SK-N-DZ (cell line): Measurements from ENCODE around the gene POMT1.
A peak's percentile ranks its signal among the peaks of the same experiment; 100 is the strongest.

Source experiments
- DNase-seq: peaks from one replicate; pipeline ENCODE4 v3.0.0-alpha.2; 2015; ENCODE audit warnings: low spot score

POMT1 gene

DNA sequence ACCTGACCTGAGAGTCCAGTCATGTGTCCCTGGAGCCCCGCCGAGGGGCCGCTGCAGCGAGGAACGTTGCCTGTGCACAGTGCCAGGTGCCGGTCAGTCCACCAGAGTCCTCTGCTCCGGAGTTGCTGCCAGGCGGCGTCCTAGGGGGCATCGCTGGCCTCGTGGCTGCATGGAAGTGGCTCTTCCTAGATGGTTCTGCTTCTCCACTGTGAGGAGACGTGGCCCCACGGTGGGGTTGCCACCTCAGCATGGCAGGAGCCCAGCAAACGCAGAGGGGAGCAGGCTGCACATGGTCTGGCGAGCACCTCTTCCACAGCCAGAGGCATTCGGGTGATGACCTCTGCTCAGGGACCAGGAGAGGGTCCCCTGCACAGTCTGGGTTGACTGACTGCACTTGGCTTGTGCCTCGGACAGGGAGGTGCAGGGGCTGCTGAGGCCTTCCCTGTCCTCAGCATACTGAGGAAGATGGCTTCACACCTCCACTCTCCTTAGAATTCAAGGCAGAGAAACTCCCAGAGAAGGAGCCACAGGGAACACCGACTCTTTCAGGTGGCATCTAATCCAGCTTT is 25.9 kb upstream of the POMT1 start:
- DNase-seq, result no peak

DNA sequence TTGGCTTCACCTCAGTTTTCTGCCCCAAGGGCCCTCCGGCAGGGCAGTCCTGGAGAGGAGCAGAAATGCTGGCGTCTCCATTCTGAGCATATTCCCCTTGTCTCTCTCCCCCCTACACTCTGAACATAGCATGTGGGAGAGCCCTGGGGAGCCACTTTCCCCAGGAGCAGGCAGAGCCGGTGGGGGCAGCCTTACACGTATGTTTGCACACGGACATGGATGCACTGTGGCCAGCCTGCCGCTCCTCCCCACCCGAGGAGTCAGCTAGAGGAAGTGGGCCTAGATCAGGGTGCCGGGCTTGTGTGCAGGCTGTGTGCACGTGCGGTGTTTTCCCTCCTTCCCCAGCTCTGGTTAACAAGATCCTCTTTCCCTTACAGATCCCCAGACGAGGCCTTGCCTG is 25.4 kb upstream of the POMT1 start:
- no peak for DNase-seq

DNA sequence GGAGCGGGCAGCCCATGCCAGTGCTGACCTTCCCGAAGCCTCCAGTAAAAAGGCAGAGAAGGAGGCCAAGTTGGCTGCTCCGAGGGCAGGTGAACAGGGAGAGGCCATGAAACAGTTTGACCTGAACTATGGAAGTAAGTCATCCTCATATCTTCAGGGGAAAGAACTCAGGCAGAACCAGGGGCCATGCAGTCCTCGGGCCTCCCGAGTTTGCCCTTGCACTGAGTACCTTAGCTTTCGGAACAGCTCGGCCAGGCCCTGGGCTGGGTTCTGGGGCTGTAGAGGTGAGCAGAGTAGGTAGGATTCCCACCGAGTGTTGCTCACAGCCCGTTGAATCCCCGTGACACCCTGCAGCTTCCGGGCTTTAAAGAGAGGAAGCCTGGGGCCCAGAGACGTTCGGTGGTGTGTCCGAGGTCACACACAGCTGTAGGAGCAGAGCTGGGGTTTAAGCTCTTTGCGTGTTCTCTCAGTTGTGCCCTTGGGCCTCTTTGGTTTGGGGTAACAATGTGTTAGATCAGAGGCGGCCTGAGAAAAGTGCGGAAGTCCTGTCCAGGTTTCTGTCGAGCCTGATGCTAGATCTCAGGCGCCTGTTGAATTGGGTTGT is 24.8 kb upstream of the POMT1 start:
- DNase-seq, result no peak

DNA sequence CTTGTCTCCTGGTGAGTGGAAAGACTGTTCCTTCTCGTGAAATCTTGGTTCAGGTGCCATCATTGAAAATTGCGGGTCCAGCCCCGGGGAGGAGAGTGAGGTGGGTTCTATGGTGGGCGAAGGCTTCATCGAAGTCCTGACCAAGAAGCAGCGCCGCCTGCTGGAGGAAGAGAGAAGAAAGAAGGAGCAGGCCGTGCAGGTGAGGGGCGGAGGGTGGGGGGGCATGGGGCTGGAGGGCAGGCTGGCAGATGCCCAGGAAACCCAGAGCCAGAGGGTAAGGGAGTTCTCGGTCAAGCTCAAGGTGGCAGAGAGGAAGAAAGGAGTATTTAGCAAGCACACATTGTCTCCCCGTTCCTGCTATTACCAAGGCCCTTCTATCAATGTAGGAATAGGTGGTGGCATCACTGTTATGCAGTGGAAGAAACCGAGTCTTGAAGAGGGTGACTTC is 24.3 kb upstream of the POMT1 start:
- DNase-seq, result peak; percentile 63

DNA sequence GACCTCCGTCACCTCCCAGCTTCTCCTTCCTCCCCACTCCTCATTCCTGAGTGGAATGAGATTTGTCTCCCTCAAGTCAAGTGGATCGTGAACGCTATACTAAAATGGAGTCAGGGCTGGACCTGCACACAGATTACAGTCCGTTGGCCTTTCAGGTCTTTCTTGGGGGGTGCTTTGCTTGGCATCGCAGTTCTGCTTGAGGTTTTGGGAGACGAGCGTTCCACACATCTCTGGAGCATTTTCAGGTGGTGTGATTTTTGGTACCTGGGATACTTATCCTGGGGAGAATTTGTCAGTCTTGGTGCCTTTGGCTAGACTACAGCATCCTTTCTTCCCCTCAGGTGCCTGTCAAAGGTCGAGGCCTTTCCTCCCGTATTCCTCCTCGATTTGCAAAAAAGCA is 23.8 kb upstream of the POMT1 start:
- DNase-seq, result no peak

DNA sequence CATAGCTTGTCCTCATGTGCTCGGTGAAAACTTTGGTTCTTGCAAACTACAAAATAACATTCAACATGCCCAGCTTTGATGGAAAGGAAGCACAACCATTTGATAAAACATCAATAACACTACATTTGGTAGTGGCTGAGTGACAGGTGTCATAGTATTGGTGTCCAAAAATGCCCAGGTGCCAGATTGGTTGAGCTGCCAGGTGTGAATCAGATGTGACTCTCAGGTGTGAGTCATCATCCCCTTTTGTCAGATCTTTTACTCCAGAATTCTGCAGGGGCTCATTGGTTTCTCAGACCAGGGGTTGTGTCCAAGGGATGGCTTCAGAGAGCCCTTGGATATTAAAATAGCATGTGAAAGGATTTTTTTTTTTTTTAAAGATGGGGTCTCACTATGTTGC is 22.5 kb upstream of the POMT1 start:
- no peak for DNase-seq

DNA sequence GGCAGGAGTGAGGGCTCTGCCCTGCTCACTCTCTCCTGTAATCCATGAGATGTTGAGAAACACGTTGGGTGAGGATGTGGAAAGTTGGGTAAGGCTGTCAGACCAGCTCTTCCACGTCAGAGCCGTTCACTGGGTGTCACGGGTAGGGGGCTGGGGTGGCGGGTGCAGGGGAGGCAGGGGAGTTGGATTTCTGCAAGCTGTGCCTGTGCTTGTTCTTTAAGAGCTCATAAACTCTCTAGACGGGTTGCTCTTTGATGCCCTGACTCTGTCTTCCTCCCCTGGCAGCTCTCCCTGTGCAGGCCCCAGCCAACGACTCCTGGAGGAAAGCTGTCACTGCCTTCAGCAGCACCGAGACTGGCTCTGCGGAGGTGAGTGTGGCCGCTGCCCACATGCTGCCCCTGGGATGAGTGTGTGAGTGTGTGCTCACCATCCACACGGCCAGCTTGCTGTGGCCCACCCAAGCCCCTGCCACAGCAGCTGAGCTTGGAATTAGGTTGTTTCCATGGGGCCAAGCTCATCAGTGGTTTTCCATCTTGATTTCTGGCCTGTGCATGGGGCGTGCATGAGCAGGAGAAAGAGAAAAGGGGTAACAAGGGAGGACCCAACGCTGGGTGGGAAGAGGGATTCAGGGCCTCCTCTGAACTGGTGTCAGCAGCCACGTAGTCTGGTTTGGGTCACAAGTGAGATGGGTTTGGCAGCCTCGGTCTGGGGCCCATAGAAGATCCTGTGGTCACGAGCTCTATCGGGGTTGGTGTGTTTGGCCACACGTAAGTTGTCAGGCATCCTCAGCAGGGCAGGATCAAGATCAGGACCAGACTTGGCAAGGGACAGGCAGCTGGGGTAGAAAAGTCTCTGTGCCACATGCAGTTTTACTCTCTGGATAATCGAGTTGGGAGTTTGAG is 21.0 kb upstream of the POMT1 start:
- no peak for DNase-seq

DNA sequence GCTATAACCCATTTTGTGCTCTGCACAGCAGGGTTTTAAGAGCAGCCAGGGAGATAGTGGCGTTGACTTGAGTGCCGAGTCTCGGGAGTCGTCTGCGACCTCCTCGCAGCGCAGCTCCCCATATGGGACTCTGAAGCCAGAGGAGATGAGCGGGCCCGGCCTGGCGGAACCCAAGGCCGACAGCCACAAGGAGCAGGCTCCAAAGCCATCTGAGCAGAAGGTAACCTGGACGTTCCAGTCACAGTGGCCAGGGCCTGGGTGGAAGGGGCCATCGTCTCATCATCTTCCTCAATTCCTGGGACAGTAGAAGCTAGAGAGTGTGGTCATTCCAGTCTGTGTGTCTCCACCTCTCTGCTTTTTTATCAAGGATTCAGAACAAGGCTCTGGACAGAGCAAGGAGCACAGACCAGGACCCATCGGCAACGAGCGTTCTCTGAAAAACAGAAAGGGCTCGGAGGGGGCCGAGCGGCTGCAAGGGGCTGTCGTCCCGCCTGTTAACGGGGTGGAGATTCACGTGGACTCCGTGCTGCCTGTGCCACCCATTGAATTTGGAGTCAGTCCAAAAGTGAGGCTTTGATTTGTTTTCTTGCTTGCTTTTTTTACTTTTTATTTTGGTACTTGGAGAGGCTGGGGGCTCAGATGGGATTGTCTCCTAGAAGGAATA is 20.2 kb upstream of the POMT1 start:
- no peak for DNase-seq

DNA sequence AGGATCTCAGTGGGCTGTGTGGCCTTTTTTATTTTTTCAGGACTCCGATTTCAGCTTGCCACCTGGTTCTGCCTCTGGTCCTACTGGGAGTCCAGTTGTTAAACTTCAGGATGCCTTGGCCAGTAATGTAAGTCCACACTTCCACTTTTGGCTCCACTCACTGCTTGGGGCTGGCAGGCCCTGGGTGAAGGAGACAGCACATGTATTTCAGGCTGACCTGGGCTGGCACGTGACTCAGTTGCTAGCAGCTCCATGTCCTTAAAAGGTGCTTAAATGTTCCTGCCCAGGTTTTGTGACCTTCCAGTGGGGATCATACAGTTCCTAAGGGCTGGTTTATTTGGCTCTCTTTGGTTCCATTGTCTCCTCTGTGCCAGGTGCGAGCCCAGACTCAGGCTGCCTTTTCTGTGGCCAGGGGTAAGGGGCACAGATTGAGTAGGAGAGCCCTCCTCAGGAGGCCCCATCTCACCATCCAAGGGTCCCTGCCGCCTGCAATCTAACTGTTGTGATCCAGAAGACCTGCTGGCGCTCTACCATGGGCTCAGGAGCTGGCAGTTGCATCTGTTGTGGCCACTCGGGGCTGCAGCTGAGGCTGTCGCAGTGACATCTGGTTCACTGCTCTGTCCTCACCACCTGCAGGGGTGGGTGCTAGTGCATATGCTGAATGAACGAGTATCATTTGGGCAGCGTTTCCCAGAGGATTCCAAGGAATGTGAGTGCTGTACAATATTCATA is 19.2 kb upstream of the POMT1 start:
- no peak for DNase-seq

DNA sequence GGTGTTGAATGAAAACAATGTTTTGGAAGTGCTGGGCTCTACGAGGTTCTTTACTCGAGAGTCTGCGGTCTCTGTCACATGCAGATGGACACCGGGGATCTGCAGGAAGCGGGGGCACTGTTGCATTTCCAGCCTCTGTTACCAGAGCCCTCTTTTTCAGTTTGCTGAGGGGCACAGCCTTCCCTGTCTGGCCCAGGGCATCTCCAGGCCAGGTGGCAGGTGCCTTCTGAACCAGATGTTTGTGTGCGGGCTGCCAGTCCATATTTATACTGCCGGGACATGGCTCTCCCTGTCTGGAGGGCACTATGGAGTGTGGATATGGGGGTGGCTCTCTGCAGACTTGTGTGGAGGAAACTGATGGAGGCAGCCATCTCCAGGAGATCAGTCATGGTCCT is 18.7 kb upstream of the POMT1 start:
- no peak for DNase-seq

DNA sequence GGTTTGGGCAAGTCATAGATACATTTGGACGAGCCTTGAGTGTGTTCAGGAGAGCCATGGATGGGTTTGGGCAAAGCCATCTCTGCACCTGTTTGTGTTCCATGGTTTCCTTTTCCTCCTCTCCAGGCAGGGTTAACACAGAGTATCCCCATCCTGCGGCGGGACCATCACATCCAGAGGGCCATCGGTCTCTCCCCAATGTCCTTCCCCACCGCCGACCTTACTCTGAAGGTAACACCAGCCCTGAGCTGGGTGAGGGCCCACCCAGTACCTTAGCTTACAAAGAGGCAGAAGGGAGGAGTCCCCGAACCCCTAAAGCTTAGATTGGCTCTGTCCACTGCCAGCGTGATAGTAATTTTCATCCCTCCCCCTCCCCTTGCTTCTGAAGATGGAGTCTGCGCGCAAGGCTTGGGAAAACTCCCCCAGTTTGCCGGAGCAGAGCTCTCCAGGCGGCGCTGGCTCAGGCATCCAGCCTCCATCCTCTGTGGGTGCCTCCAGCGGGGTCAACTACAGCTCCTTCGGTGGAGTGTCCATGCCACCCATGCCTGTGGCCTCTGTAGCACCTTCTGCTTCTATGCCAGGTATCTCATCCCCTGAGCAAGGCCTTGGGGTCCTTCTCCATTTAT is 18.0 kb upstream of the POMT1 start:
- DNase-seq, result no peak

DNA sequence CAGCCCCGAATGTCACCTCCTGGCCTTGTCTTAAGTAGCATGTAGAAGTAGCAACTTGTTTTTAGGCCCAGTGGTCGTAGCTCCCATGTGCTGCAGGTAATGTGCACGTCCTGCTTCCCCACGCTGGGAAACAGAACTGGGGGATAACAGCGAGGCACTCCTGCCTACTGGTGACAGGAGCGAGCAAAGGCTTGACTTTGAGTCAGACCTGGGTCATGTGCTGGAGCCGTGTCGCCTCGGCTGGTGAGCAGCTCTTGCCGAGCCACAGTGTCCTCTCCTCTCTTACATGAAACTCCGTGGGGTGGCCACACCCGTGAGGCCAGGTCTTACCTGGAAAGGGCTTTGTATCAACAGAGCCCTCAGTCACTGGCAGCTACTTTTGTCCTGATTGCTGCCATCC is 17.5 kb upstream of the POMT1 start:
- no peak for DNase-seq

DNA sequence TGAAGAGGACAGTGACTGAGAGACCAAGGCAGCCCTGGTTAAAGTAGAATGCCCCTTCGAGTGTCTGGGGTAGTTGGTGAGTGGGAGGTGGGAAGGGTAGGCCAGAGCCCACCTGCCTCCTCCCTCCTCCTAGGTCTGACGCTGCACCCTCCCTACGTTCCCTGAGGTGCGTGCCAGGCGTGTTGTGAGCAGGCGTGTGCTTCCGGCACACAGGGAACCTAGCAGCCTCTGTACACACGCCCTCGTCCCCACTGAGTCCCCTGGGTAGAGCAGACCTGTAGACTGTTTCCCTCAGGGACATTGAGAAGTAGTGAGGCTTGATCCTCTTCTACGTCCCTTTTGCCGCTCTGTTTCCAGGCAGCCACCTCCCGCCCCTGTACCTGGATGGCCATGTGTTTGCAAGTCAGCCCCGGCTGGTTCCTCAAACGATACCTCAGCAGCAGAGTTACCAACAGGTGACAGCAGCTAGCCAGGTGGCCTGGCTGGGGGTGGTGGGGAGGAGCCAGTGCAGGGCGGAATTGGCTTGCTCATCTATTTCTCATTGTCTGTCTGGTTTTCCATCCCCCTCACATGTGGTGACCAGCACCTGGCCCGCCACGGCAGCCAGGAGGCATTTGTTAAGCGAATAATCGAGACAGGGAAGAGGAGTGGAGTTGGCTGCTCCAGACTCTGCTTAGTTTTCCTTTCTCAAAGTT is 16.8 kb upstream of the POMT1 start:
- DNase-seq, result no peak

DNA sequence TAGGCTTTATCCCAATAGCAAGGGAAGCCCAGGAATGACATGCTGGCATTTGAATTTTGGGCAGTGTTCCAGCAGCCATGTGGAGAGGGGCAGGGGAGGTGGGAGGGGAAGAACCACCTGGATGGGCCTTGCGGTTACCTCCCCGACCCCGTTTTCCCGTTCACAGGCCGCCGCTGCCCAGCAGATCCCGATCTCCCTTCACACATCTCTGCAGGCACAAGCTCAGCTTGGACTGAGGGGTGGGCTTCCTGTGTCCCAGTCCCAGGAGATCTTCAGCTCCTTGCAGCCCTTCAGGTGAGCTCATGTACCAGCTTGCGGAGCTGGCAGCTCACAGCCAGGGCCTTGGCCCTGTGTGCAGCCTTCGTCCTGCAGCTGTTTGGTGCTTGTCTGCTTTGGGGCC is 15.7 kb upstream of the POMT1 start:
- no peak for DNase-seq

DNA sequence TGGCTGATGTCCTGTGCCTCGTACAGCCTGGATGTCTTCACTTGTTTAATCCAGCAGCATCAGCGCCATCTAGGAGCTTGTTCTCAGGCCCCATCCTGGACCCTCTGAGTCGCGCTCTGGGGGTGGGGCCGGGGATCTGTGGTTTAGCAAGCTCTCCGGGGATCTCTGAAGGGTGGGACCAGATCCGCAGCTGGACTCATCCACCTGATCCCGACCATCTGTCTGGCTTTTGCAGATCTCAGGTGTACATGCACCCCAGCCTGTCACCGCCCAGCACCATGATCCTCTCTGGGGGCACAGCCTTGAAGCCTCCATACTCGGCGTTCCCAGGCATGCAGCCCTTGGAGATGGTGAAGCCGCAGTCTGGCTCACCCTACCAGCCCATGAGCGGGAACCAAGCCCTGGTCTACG is 15.1 kb upstream of the POMT1 start:
- no peak for DNase-seq

DNA sequence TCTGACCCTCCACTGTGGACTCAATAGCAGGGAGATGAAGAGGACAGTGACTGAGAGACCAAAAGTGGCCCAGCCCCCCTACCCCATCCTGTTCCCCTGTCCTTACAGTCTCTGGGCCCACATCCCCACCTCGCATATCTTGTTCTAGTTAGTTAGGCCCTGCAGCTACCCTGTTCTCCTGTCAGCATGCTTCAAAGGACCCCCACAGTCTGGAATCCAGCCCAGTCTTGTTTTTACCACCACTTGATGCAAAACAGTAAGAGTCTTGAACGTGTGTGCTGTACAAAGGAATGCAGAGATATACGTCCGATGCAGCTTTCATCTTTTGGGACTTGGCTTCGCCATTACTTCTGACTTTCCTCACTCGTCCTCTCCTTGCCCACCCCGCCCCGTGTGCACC is 12.2 kb upstream of the POMT1 start:
- DNase-seq, result no peak

DNA sequence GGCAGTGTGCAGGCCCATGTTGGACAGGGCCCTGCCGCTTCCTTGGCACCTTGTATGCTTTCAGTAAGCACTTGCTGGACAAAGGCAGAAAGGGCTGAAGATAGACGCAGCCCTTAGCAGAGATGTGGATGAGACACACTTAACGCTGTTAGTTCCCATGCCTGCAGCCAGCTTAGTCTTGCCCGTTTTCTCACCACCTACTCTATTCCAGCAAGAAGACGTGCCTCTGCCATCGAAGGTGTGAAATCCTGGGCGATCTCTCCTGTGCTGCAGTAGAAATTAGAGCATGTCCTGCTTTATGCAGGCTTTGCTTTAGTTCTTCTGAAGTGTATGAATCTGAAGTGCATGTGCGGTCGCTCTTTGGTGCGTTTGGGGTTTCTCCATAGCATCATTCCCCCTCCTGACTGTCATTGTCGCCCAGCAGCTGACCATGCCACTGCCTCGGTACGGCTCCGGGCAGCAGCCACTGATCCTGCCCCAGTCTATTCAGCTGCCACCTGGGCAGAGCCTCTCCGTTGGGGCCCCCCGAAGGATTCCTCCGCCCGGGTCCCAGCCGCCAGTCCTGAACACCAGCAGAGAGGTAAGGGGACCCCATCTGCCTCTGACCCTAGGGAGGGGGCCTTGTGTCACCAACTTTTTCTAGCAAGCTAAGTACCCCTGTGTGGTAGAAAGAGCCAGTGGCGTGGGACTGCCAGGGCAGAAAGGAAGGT is 11.6 kb upstream of the POMT1 start:
- DNase-seq, result no peak

DNA sequence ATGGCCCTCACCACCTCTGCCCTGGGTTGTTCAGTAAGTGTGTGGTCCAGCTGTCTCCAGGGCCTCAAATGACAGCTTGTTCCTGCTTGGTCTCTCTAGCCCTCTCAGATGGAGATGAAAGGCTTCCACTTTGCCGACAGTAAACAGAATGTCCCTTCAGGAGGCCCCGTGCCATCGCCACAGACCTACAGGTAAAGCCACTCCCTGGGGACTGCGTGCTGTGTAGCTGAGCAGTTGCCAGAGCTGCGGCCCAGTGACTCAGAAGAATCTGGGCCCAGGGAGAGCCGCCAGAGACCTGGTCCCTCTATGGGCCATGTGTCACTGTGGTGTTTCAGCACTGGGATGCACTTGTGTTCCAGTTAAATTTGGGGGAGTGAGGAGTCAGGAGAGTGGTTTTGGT is 10.6 kb upstream of the POMT1 start:
- DNase-seq, result no peak

DNA sequence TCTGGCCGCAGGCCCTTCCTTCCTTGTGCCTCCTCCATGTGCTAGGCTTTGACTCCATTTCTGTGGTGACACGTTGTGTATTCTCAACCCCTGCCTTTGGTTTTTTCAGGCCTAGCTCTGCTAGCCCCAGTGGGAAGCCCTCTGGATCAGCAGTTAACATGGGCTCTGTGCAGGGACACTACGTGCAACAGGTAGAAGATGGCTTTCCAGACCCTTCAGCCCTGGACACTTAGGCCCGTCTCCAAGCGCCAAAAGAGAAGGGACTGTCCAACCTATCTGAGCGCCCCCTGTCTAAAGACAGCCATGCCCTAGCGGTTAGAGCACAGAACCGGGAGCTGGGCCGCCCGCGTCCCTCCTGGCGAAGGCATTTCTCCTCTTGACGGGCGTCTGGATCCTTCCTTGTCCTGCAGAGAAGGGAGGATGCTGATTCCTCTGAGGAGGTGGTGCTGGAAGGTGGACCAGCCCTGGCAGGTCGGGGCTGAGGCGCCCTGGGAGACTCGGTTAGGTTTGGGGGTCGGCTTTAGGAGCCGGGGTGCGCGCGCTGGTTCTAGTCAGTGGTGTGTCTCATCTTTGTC is 8.3 kb upstream of the POMT1 start:
- no peak for DNase-seq

DNA sequence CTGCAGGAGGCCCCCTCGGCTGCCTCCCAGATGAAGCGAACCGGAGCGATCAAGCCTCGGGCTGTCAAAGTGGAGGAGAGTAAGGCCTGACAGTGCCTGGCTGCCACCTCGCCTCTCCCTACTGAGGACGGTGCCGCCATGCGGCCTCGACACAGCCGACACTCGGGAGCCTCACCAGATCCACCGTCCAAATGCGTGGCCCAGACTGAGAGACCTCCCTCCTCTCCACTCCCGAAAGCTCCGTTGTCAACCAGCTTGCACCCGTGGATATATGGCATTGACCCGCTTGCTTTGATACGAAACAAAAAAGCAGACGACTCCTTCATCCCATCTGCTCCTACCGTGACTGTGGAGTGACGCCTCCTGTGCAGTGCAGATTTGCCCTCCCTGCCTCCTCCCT is 6.9 kb upstream of the POMT1 start:
- DNase-seq, result no peak
